ENCODE results near the gene LYPD3. TPM values are rescaled to one million over a fixed set of nuclear protein-coding genes. Genes with fewer than 3 reads are reported as not detected.

Gene LYPD3
- total and polyA plus RNA-seq, 7 donors, result 0.12 to 0.26 TPM; not detected in 5

GRCh38 chr19:43483281-43483680, 17.9 kb upstream of the LYPD3 start:
- H3K9me3 ChIP-seq, result no peaks in the 10 kb centered on the region
- H3K27me3 ChIP-seq (ENCODE audit: insufficient read depth in 3 of 3, low read length in 2 of 3), result no peaks in the 10 kb centered on the region
- H3K4me3 ChIP-seq, result no peak overlapping the region
- no peaks in the 10 kb centered on the region for H3K36me3 ChIP-seq (ENCODE audit: insufficient read depth in 1 of 2, low read depth in 1 of 2)
- no peaks in the 10 kb centered on the region for H3K4me1 ChIP-seq
- 92 to 95% (median 95%) methylated on average over 6 of the region's 6 CpGs for WGBS, 3 donors
- no peak for TF ChIP-seq CTCF (IDR thresholded peaks at IDR 0.05)
- H3K27ac ChIP-seq, result no peak overlapping the region
- DNase-seq (no peak), ATAC-seq (no peak)
- intact Hi-C loops (cut with DNase I), result no loop called here

GRCh38 chr19:43482193-43482592, 16.8 kb upstream of the LYPD3 start:
- ATAC-seq (no peak), DNase-seq (no peak)
- Histone ChIP-seq H3K27me3 (ENCODE audit: insufficient read depth in 3 of 3, low read length in 2 of 3) (no peaks in the 10 kb centered on the region), H3K9me3 (no peaks in the 10 kb centered on the region), H3K27ac (no peak overlapping the region), H3K4me3 (no peak overlapping the region), H3K4me1 (no peaks in the 10 kb centered on the region), H3K36me3 (ENCODE audit: insufficient read depth in 1 of 2, low read depth in 1 of 2) (no peaks in the 10 kb centered on the region)
- no peak for TF ChIP-seq CTCF (IDR thresholded peaks at IDR 0.05)
- WGBS, 3 donors, result 76 to 86% (median 84%) methylated on average over 4 of the region's 4 CpGs
- intact Hi-C loops (cut with DNase I), result no loop called here

GRCh38 chr19:43481701-43482100, 16.3 kb upstream of the LYPD3 start:
- no peak for DNase-seq
- no peak for TF ChIP-seq CTCF (IDR thresholded peaks at IDR 0.05)
- WGBS, 3 donors, result 78 to 86% (median 78%) methylated on average over 6 of the region's 6 CpGs
- Histone ChIP-seq H3K36me3 (ENCODE audit: insufficient read depth in 1 of 2, low read depth in 1 of 2) (no peaks in the 10 kb centered on the region), H3K9me3 (no peaks in the 10 kb centered on the region), H3K27ac (no peak overlapping the region), H3K4me3 (no peak overlapping the region), H3K4me1 (no peaks in the 10 kb centered on the region), H3K27me3 (ENCODE audit: insufficient read depth in 3 of 3, low read length in 2 of 3) (no peaks in the 10 kb centered on the region)
- no peak for ATAC-seq
- intact Hi-C loops (cut with DNase I), result no loop called here

- intact Hi-C loops (cut with DNase I), result no loop called here
- Histone ChIP-seq H3K4me3 (no peak overlapping the region), H3K36me3 (ENCODE audit: insufficient read depth in 1 of 2, low read depth in 1 of 2) (no peaks in the 10 kb centered on the region), H3K27ac (no peak overlapping the region), H3K4me1 (no peaks in the 10 kb centered on the region), H3K27me3 (ENCODE audit: insufficient read depth in 3 of 3, low read length in 2 of 3) (no peaks in the 10 kb centered on the region), H3K9me3 (no peaks in the 10 kb centered on the region)
- ATAC-seq (no peak), DNase-seq (no peak)
- TF ChIP-seq CTCF (IDR thresholded peaks at IDR 0.05), result no peak
- 92 to 93% (median 92%) methylated on average over 3 of the region's 3 CpGs for WGBS, 3 donors
Observed at GRCh38 chr19:43480574-43480973, 15.2 kb upstream of the LYPD3 start.

- ATAC-seq, result no peak
- no peaks in the 10 kb centered on the region for H3K9me3 ChIP-seq
- no peaks in the 10 kb centered on the region for H3K27me3 ChIP-seq (ENCODE audit: insufficient read depth in 3 of 3, low read length in 2 of 3)
- DNase-seq, result no peak
- TF ChIP-seq CTCF (IDR thresholded peaks at IDR 0.05), result no peak
- no peak overlapping the region for H3K27ac ChIP-seq
- intact Hi-C loops (cut with DNase I), result no loop called here
- no peak overlapping the region for H3K4me3 ChIP-seq
- 92 to 94% (median 94%) methylated on average over 4 of the region's 4 CpGs for WGBS, 3 donors
- peaks cover under 1% of the 10 kb centered on the region for H3K4me1 ChIP-seq
- no peaks in the 10 kb centered on the region for H3K36me3 ChIP-seq (ENCODE audit: insufficient read depth in 1 of 2, low read depth in 1 of 2)
Observed at GRCh38 chr19:43479961-43480561, 14.7 kb upstream of the LYPD3 start.
